ENCODE measurements around the gene SIMC1.

The SIMC1 gene

DNA sequence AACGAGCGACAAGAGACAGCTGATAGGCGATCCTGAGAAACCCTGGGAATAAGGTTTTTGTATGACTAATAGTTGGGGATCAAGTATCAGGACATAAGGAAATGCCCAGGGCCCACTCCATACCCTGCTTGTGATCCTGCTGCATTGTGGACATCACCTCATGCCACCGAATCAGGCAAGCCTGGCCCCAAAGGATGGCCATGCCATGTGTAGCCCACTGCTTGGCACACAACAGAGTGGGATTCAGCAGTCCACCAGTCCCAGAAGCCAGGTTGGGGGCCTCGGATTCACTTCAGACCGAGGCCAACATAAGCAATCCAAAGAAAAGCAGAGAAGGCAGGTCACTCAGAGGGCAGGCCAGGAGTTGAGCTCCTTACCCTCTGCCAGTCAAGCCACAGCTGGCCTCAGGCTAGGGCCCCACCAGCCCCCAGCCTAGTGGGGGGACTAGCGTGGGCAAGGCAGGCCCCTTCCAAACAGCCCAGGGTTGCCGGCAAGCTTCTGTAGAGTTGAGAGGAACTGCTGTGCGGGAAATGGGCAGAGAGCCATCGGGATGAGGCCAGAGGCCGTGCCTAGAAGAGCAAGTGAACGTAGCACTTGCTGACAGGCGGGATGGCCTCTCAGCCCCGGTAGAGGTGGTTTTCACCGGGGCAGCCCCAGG lies 145.2 kb downstream of the SIMC1 start:
- no peak overlapping the region for H3K9ac ChIP-seq (ENCODE audit: low read length)
- H3K4me1 ChIP-seq (ENCODE audit: low read length), result peaks cover 5% of the 10 kb centered on the region; the same call in 1 of the 2 replicates
- H3K36me3 ChIP-seq (replicated peaks; ENCODE audit: insufficient read depth, low read length), result peaks cover 14% of the 10 kb centered on the region; the same call in 1 of the 2 replicates
- peaks cover 8% of the 10 kb centered on the region; the same call in 1 of the 2 replicates for H4K20me1 ChIP-seq (ENCODE audit: insufficient read depth, low read length)
- H3K79me2 ChIP-seq (ENCODE audit: low read length), result peaks cover 44% of the 10 kb centered on the region
- no peak for DNase-seq
- H3F3A ChIP-seq (ENCODE audit: insufficient read depth, low read length), result 0 out of 2 replicates have a peak, but pooled peaks cover 5% of the 10 kb centered on the region
- H2AFZ ChIP-seq (ENCODE audit: low read length), result no peak overlapping the region
- no peak overlapping the region for H3K4me2 ChIP-seq (ENCODE audit: low read depth, low read length)
- no peaks in the 10 kb centered on the region for H3K9me3 ChIP-seq (replicated peaks; ENCODE audit: insufficient read depth, low read length)
- H3K27me3 ChIP-seq (replicated peaks; ENCODE audit: insufficient read depth, low read length), result no peaks in the 10 kb centered on the region
- no peak overlapping the region for H3K27ac ChIP-seq (ENCODE audit: low read length)
- no peak overlapping the region for H3K4me3 ChIP-seq (ENCODE audit: low read length)
- TF ChIP-seq EZH2phosphoT487 (IDR thresholded peaks at IDR 0.05; ENCODE audit: low read length), result no peak
- no peak for TF ChIP-seq CTCF (IDR thresholded peaks at IDR 0.05; ENCODE audit: low read length)
- TF ChIP-seq EZH2 (optimal IDR thresholded peaks at IDR 0.05; ENCODE audit: low read depth, low read length), result no peak
- H3K9me2 ChIP-seq (replicated peaks; ENCODE audit: insufficient read depth, low read length), result no peaks in the 10 kb centered on the region

DNA sequence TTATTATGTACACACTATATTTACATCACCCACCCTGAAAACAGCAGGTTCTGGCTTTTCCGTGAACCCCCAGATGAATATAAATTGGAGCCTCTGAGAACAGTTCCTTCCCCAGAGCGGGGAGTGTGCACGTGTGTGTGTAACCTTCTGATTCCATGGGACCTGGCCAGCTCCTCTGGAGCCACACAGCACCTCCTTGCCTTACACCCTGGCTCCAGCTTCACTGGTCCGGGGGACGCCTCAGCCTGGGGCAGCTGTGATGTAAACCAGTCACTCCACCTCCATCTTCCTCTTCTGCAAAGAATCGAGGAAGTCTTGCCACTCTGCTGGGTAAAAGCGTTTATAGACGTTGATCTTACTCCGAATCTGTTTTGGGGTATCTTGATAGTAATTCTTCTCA lies 145.7 kb downstream of the SIMC1 start:
- Histone ChIP-seq H3K9ac (ENCODE audit: low read length) (no peak overlapping the region), H3F3A (ENCODE audit: insufficient read depth, low read length) (0 out of 2 replicates have a peak, but pooled peaks cover 5% of the 10 kb centered on the region), H3K4me3 (ENCODE audit: low read length) (no peak overlapping the region), H3K9me2 (replicated peaks; ENCODE audit: insufficient read depth, low read length) (no peaks in the 10 kb centered on the region), H3K36me3 (replicated peaks; ENCODE audit: insufficient read depth, low read length) (peaks cover 14% of the 10 kb centered on the region; the same call in 1 of the 2 replicates), H3K4me1 (ENCODE audit: low read length) (peaks cover 5% of the 10 kb centered on the region; the same call in 1 of the 2 replicates), H4K20me1 (ENCODE audit: insufficient read depth, low read length) (peaks cover 8% of the 10 kb centered on the region; the same call in 1 of the 2 replicates), H3K9me3 (replicated peaks; ENCODE audit: insufficient read depth, low read length) (no peaks in the 10 kb centered on the region), H2AFZ (ENCODE audit: low read length) (no peak overlapping the region), H3K27me3 (replicated peaks; ENCODE audit: insufficient read depth, low read length) (no peaks in the 10 kb centered on the region), H3K4me2 (ENCODE audit: low read depth, low read length) (no peak overlapping the region), H3K79me2 (ENCODE audit: low read length) (peaks cover 45% of the 10 kb centered on the region), H3K27ac (ENCODE audit: low read length) (no peak overlapping the region)
- no peak for TF ChIP-seq EZH2 (optimal IDR thresholded peaks at IDR 0.05; ENCODE audit: low read depth, low read length)
- TF ChIP-seq CTCF (IDR thresholded peaks at IDR 0.05; ENCODE audit: low read length), result no peak
- TF ChIP-seq EZH2phosphoT487 (IDR thresholded peaks at IDR 0.05; ENCODE audit: low read length), result no peak
- no peak for DNase-seq

DNA sequence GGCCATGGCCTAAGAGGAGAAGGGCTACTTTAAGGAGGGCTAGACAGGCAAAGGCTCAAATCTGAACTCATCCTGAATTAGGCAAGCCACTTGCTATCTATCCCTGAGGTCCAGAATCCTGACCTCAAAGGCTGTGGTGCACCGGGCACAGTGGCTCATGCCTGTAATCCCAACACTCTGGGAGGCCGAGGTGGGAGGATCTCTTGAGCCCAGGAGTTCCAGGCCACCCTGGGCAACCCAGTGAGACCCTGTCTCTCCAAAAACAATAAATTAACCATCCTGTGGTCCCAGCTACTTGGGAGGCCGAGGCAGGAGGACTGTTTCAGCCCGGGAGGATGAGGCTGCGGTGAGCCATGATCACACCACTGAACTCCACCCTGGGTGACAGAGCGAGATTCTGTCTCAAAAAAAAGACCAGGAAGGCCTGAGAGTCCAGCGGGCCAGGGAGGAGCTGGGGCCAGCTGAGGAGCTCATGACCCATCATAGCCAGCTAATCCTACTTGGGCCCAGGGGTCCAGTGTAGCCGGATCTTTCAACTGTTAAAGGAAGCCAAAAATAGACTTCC lies 146.2 kb downstream of the SIMC1 start:
- Histone ChIP-seq H3K27ac (ENCODE audit: low read length) (no peak overlapping the region), H3K9me3 (replicated peaks; ENCODE audit: insufficient read depth, low read length) (no peaks in the 10 kb centered on the region), H3K79me2 (ENCODE audit: low read length) (peaks cover 49% of the 10 kb centered on the region), H2AFZ (ENCODE audit: low read length) (no peak overlapping the region), H3F3A (ENCODE audit: insufficient read depth, low read length) (peaks cover 10% of the 10 kb centered on the region; the same call in 1 of the 2 replicates), H3K4me3 (ENCODE audit: low read length) (no peak overlapping the region), H3K4me2 (ENCODE audit: low read depth, low read length) (no peak overlapping the region), H3K9ac (ENCODE audit: low read length) (no peak overlapping the region), H3K9me2 (replicated peaks; ENCODE audit: insufficient read depth, low read length) (no peaks in the 10 kb centered on the region), H3K4me1 (ENCODE audit: low read length) (peaks cover 5% of the 10 kb centered on the region; the same call in 1 of the 2 replicates), H3K36me3 (replicated peaks; ENCODE audit: insufficient read depth, low read length) (peaks cover 14% of the 10 kb centered on the region; the same call in 1 of the 2 replicates), H3K27me3 (replicated peaks; ENCODE audit: insufficient read depth, low read length) (no peaks in the 10 kb centered on the region), H4K20me1 (ENCODE audit: insufficient read depth, low read length) (peaks cover 8% of the 10 kb centered on the region; the same call in 1 of the 2 replicates)
- TF ChIP-seq EZH2phosphoT487 (IDR thresholded peaks at IDR 0.05; ENCODE audit: low read length), result no peak
- TF ChIP-seq CTCF (IDR thresholded peaks at IDR 0.05; ENCODE audit: low read length), result no peak
- no peak for TF ChIP-seq EZH2 (optimal IDR thresholded peaks at IDR 0.05; ENCODE audit: low read depth, low read length)
- DNase-seq, result no peak

Data from MM.1S (cell line).